ENCODE data around the gene EVX1. TPM values are rescaled to one million over a fixed set of nuclear protein-coding genes. Genes with fewer than 3 reads are reported as not detected.

EVX1 gene
- total RNA-seq, 1 donor from 2014 or later, result not detected

GRCh38 chr7:27249724-27250556 lies 7.3 kb downstream of the EVX1 start:
- no peak for DNase-seq (ENCODE audit: low read depth)
- TF ChIP-seq, protein P1, sequence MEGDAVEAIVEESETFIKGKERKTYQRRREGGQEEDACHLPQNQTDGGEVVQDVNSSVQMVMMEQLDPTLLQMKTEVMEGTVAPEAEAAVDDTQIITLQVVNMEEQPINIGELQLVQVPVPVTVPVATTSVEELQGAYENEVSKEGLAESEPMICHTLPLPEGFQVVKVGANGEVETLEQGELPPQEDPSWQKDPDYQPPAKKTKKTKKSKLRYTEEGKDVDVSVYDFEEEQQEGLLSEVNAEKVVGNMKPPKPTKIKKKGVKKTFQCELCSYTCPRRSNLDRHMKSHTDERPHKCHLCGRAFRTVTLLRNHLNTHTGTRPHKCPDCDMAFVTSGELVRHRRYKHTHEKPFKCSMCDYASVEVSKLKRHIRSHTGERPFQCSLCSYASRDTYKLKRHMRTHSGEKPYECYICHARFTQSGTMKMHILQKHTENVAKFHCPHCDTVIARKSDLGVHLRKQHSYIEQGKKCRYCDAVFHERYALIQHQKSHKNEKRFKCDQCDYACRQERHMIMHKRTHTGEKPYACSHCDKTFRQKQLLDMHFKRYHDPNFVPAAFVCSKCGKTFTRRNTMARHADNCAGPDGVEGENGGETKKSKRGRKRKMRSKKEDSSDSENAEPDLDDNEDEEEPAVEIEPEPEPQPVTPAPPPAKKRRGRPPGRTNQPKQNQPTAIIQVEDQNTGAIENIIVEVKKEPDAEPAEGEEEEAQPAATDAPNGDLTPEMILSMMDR (conservative IDR thresholded peaks at IDR 0.05; ENCODE audit: low read depth, low read length), result no peak
- no peak overlapping the region for H3K4me3 ChIP-seq (ENCODE audit: low read depth, low read length)

GRCh38 chr7:27250557-27251070 lies 8.0 kb downstream of the EVX1 start:
- no peak overlapping the region for H3K4me3 ChIP-seq (ENCODE audit: low read depth, low read length)
- TF ChIP-seq, protein P1 (conservative IDR thresholded peaks at IDR 0.05; ENCODE audit: low read depth, low read length), result no peak
- DNase-seq (ENCODE audit: low read depth), result no peak

DNA sequence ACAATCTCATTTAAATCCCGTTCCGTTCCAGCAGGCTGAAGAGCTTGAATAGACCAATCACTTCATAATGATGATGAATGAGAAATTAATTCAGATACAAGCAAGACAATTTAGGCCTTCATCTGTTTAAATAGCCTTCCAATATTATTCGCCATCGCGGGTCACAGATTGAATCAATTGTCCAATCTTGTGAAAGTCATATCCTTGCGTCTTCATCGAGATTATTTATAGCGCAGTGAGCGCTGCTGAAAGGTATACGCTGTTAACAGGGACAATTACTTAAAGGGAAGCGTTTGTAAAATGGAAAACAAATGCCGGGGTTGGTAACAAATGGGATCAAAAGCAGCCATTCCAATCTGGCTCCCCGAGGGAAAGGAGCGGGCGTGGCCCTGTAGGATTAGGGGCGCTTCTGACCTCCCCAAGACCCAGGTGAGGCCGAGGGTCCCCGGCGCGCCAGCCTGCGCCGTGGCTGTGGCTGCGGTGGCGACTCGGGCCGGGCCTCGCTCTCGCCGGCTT lies 8.6 kb downstream of the EVX1 start:
- DNase-seq (ENCODE audit: low read depth), result no peak
- H3K4me3 ChIP-seq (ENCODE audit: low read depth, low read length), result no peak overlapping the region
- TF ChIP-seq, protein P1 (conservative IDR thresholded peaks at IDR 0.05; ENCODE audit: low read depth, low read length), result no peak

- H3K4me3 ChIP-seq (ENCODE audit: low read depth, low read length), result no peak overlapping the region
- TF ChIP-seq, protein P1 (conservative IDR thresholded peaks at IDR 0.05; ENCODE audit: low read depth, low read length), result no peak
- DNase-seq (ENCODE audit: low read depth), result no peak
Observed at GRCh38 chr7:27251652-27252590, 9.3 kb downstream of the EVX1 start.

GRCh38 chr7:27254625-27255024 lies 12.0 kb downstream of the EVX1 start:
- TF ChIP-seq, protein P1 (conservative IDR thresholded peaks at IDR 0.05; ENCODE audit: low read depth, low read length), result no peak
- no peak overlapping the region for H3K4me3 ChIP-seq (ENCODE audit: low read depth, low read length)
- DNase-seq (ENCODE audit: low read depth), result no peak

- TF ChIP-seq, protein P1 (conservative IDR thresholded peaks at IDR 0.05; ENCODE audit: low read depth, low read length), result no peak
- no peak overlapping the region for H3K4me3 ChIP-seq (ENCODE audit: low read depth, low read length)
- no peak for DNase-seq (ENCODE audit: low read depth)
Observed at GRCh38 chr7:27260211-27260610, 17.6 kb downstream of the EVX1 start.
